ENCODE results near the gene INCENP.
"Not testable (repeated sequence)": the region's sequence is repeated elsewhere in the genome, so short reads cannot be mapped to it uniquely, and the experiment has no call there.

The INCENP gene

GRCh38 chr11:62197400-62197799 lies 73.6 kb downstream of the INCENP start:
- not testable (repeated sequence) for H3K79me2 ChIP-seq (ENCODE audit: control insufficient read depth, insufficient read depth, low read length, unreplicated experiment); H3K27ac ChIP-seq (ENCODE audit: low read depth, low read length); H3K4me3 ChIP-seq (ENCODE audit: low read depth, low read length); H3K4me1 ChIP-seq (ENCODE audit: control insufficient read depth, insufficient read depth, low read length, unreplicated experiment); H2AFZ ChIP-seq (ENCODE audit: low read length, unreplicated experiment); H3K36me3 ChIP-seq (ENCODE audit: insufficient read depth, low read length)
- H3K27me3 ChIP-seq (ENCODE audit: insufficient read depth, low read length): peaks cover 77% of the 10 kb centered on the region

GRCh38 chr11:62201376-62201775 lies 77.6 kb downstream of the INCENP start:
- peaks cover 83% of the 10 kb centered on the region for H3K27me3 ChIP-seq (ENCODE audit: insufficient read depth, low read length)

More at GRCh38 chr11:62201376-62201775, 77.6 kb downstream of the INCENP start:
- Histone ChIP-seq H2AFZ (ENCODE audit: low read length, unreplicated experiment) (no peak overlapping the region), H3K4me3 (ENCODE audit: low read depth, low read length) (no peak overlapping the region), H3K27ac (ENCODE audit: low read depth, low read length) (no peak overlapping the region), H3K79me2 (ENCODE audit: control insufficient read depth, insufficient read depth, low read length, unreplicated experiment) (no peaks in the 10 kb centered on the region), H3K36me3 (ENCODE audit: insufficient read depth, low read length) (no peaks in the 10 kb centered on the region), H3K4me1 (ENCODE audit: control insufficient read depth, insufficient read depth, low read length, unreplicated experiment) (no peaks in the 10 kb centered on the region)
